Gastroesophageal sphincter (tissue), 4 donors: ENCODE measurements around the gene AFDN. TPM values are rescaled to one million over a fixed set of nuclear protein-coding genes. Genes with fewer than 3 reads are reported as not detected.
"Not testable (repeated sequence)": the region's sequence is repeated elsewhere in the genome, so short reads cannot be mapped to it uniquely, and the experiment has no call there.

Source experiments
- ATAC-seq: fragments of 150-250 bp; one replicate; pipeline ENCODE4 v1.9.1; 2016; ENCODE audit warnings: mild to moderate bottlenecking, moderate library complexity
- H3K27ac ChIP-seq, 4 donors: fragments of 200-600 bp; sonication (generic) in 3 of 4; 1 replicate in 3 of 4; 2 replicates in 1 of 4; pipeline ENCODE4 v1.5.1; 2016 to 2019
- H3K27me3 ChIP-seq: fragments of 200-600 bp; sonication (generic); one replicate; pipeline ENCODE4 v1.5.1; 2019
- H3K36me3 ChIP-seq, 2 donors: fragments of 200-600 bp; sonication (generic); one replicate each; pipeline ENCODE4 v1.5.1; 2019; ENCODE audit warnings: control low read depth in 1 of 2
- H3K4me1 ChIP-seq, 3 donors: fragments of 200-600 bp; sonication (generic); 1 replicate in 2 of 3; 2 replicates in 1 of 3; pipeline ENCODE4 v1.5.1; 2016 to 2019; ENCODE audit warnings: control low read depth in 2 of 3
- H3K4me3 ChIP-seq, 2 donors: fragments of 200-600 bp; sonication (generic); one replicate each; pipeline ENCODE4 v1.5.1; 2019; ENCODE audit warnings: mild to moderate bottlenecking in 1 of 2, moderate library complexity in 1 of 2
- H3K9me3 ChIP-seq, 3 donors: fragments of 200-600 bp; sonication (generic); one replicate each; pipeline ENCODE4 v1.5.1; 2017 to 2019; ENCODE audit warnings: control low read depth in 2 of 3
- CTCF ChIP-seq, 4 experiments: fragments of 200-600 bp in 2 of 4; fragments of 450-650 bp in 2 of 4; sonication (generic) in 1 of 4; IDR thresholded peaks; one replicate each; pipeline ENCODE4 v1.5.1; 2017 to 2019; ENCODE audit warnings: antibody characterized with exemption in 4 of 4, mild to moderate bottlenecking in 2 of 4, moderate library complexity in 2 of 4
- EP300 ChIP-seq: sonication (generic); formaldehyde crosslinking; IDR thresholded peaks from one replicate; pipeline ENCODE4 v1.6.1; 2017; ENCODE audit warnings: antibody characterized with exemption, mild to moderate bottlenecking
- POLR2A ChIP-seq, 2 donors: fragments of 450-650 bp; IDR thresholded peaks; one replicate each; pipeline ENCODE4 v1.6.1; 2017; ENCODE audit warnings: antibody characterized with exemption in 2 of 2, mild to moderate bottlenecking in 2 of 2, moderate library complexity in 1 of 2
- POLR2AphosphoS5 ChIP-seq: sonication (generic); formaldehyde crosslinking; IDR thresholded peaks from one replicate; pipeline ENCODE4 v1.6.1; 2017; ENCODE audit warnings: antibody characterized with exemption
- WGBS, 2 donors: methylation state at CpG; one replicate each; pipeline ENCODE4 v1.1.5; 2018; ENCODE audit warnings: low coverage in 1 of 2; 5-methylcytosine and 5-hydroxymethylcytosine counted together
- total RNA-seq, 4 donors: library from RNA; depleted of rRNA; stranded (reverse); fragments of >200 nt; gene quantifications; one replicate each; pipeline ENCODE4 v1.1.0, GENCODE V29; 2016

The AFDN gene
- total RNA-seq, 4 donors from 2014 or later: 60.7 to 98.4 (median 79.7) TPM

DNA sequence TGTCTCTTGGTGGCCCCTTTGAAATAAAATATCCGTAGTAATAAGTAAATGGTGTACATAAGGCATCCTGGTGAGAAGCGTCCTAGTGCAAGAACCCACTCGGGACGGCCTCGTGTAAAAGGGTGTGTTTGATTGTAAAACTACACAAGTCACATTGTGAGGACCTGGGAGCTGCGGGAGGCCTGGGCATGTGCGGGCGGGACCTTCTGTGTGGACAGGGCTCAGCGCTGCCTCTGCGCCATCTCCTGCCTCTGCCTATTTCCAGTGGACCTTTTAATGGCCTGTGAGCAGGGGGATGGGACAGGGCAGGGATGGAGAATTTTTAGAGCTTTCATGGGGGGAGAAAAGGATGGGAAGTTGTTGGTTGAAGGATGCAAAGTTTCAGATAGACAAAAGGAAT lies 145.5 kb downstream of the AFDN start:
- peaks cover 0 to 44% of the 10 kb centered on the region in 2 donors for H3K36me3 ChIP-seq
- no peak for ATAC-seq
- no peak overlapping the region for H3K4me3 ChIP-seq
- H3K27ac ChIP-seq: no peak overlapping the region
- H3K4me1 ChIP-seq: peaks cover 0 to 7% (median 0%) of the 10 kb centered on the region in 3 donors
- WGBS, 2 donors: 89% methylated on average over 7 of the region's 10 CpGs; no CpG with 5 or more reads in 1 of the 2 donors
- peaks cover 8% of the 10 kb centered on the region for H3K27me3 ChIP-seq
- no peaks in the 10 kb centered on the region for H3K9me3 ChIP-seq
- TF ChIP-seq POLR2A (IDR thresholded peaks at IDR 0.05) (no peak), EP300 (no peak), POLR2AphosphoS5 (no peak), CTCF (IDR thresholded peaks at IDR 0.05) (no peak)

GRCh38 chr6:167973148-167973885 lies 146.6 kb downstream of the AFDN start:
- H3K9me3 ChIP-seq: no peaks in the 10 kb centered on the region
- H3K4me1 ChIP-seq: peaks cover 0 to 7% (median 0%) of the 10 kb centered on the region in 3 donors
- 92 to 95% methylated on average over 8 of the region's 9 CpGs for WGBS, 2 donors
- H3K4me3 ChIP-seq: no peak overlapping the region
- H3K36me3 ChIP-seq: peaks cover 0 to 33% of the 10 kb centered on the region in 2 donors
- H3K27me3 ChIP-seq: peaks cover 8% of the 10 kb centered on the region
- no peak for TF ChIP-seq EP300
- TF ChIP-seq POLR2AphosphoS5: no peak
- TF ChIP-seq CTCF (IDR thresholded peaks at IDR 0.05): no peak
- TF ChIP-seq POLR2A (IDR thresholded peaks at IDR 0.05): no peak
- ATAC-seq: no peak
- no peak overlapping the region for H3K27ac ChIP-seq

- no peak for ATAC-seq
- WGBS, 2 donors: 60% methylated on average over 11 of the region's 12 CpGs; no CpG with 5 or more reads in 1 of the 2 donors
- Histone ChIP-seq H3K27me3 (peaks cover 8% of the 10 kb centered on the region), H3K9me3 (no peaks in the 10 kb centered on the region), H3K4me3 (no peak overlapping the region), H3K36me3 (peaks cover 0 to 18% of the 10 kb centered on the region in 2 donors), H3K27ac (no peak overlapping the region), H3K4me1 (peaks cover 0 to 7% (median 0%) of the 10 kb centered on the region in 3 donors)
- TF ChIP-seq POLR2A (IDR thresholded peaks at IDR 0.05): no peak
These were observed 148.1 kb downstream of the AFDN start for GRCh38 chr6:167974640-167975344.

DNA sequence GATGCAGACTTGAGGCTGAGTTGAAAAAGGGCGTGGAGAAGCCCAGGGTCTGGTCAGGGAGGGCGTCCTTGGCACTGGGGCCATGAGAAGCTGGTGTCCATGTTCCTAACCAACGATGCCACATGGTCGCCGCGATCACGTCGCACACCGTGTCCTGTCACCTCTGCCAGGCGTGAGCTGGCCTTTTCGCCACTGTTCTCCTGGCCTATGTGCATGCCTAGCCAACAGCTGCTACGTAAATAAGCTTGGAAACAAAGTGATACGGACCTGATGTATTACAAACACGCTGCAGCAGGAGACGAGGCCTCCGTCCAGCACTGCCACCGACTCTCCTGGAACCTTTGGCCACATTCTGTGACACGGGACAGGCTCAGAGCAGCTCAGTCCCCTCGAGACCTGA lies 148.7 kb downstream of the AFDN start:
- no peak for ATAC-seq
- H3K4me1 ChIP-seq: peaks cover 0 to 7% (median 0%) of the 10 kb centered on the region in 3 donors
- TF ChIP-seq CTCF (IDR thresholded peaks at IDR 0.05) (no peak), POLR2AphosphoS5 (no peak), EP300 (no peak), POLR2A (IDR thresholded peaks at IDR 0.05) (no peak)
- WGBS, 2 donors: 83 to 93% methylated on average over 10 to 12 of the region's 19 CpGs
- H3K36me3 ChIP-seq: peaks cover 0 to 12% of the 10 kb centered on the region in 2 donors
- no peak overlapping the region for H3K27ac ChIP-seq
- H3K4me3 ChIP-seq: no peak overlapping the region
- peaks cover 8% of the 10 kb centered on the region for H3K27me3 ChIP-seq
- no peaks in the 10 kb centered on the region for H3K9me3 ChIP-seq

GRCh38 chr6:167976116-167976657 lies 149.5 kb downstream of the AFDN start:
- not testable (repeated sequence) for H3K9me3 ChIP-seq, H3K36me3 ChIP-seq, ATAC-seq, H3K27ac ChIP-seq, H3K4me1 ChIP-seq, H3K4me3 ChIP-seq, H3K27me3 ChIP-seq

GRCh38 chr6:167976708-167977107 lies 150.0 kb downstream of the AFDN start:
- no peak for ATAC-seq
- WGBS, 2 donors: 80 to 100% methylated on average over 2 to 3 of the region's 27 CpGs
- TF ChIP-seq POLR2A (IDR thresholded peaks at IDR 0.05): no peak
- no peak for TF ChIP-seq POLR2AphosphoS5
- no peak for TF ChIP-seq EP300
- no peak for TF ChIP-seq CTCF (IDR thresholded peaks at IDR 0.05)
- Histone ChIP-seq H3K36me3 (no peaks in the 10 kb centered on the region), H3K4me1 (peaks cover 0 to 7% (median 0%) of the 10 kb centered on the region in 3 donors), H3K27me3 (peaks cover 8% of the 10 kb centered on the region), H3K4me3 (no peak overlapping the region), H3K27ac (no peak overlapping the region), H3K9me3 (no peaks in the 10 kb centered on the region)
